Mesodermal cell (in vitro differentiated cells): Measurements from ENCODE around the gene P2RX4.
"Not testable (repeated sequence)": the region's sequence is repeated elsewhere in the genome, so short reads cannot be mapped to it uniquely, and the experiment has no call there.

Experiments
- H3K27ac ChIP-seq: 2 replicates; pipeline ENCODE4 v1.7.0; 2013; ENCODE audit warnings: mild to moderate bottlenecking, low read depth, low read length, moderate library complexity; ENCODE audit not compliant: severe bottlenecking
- H3K36me3 ChIP-seq: 2 replicates; pipeline ENCODE4 v1.7.1; 2013; ENCODE audit warnings: mild to moderate bottlenecking, low read length, moderate library complexity; ENCODE audit not compliant: control insufficient read depth, insufficient read depth
- H3K4me1 ChIP-seq: one replicate; pipeline ENCODE4 v1.7.1; 2013; ENCODE audit warnings: mild to moderate bottlenecking, low read length; ENCODE audit not compliant: insufficient read depth, control insufficient read depth, poor library complexity, severe bottlenecking
- H3K4me3 ChIP-seq: 2 replicates; pipeline ENCODE4 v1.7.0; 2013; ENCODE audit warnings: low read length, control low read depth, mild to moderate bottlenecking; ENCODE audit not compliant: insufficient read depth, poor library complexity, severe bottlenecking; ENCODE audit errors: extremely low read depth
- H3K9me3 ChIP-seq: 2 replicates; pipeline ENCODE4 v1.7.1; 2013; ENCODE audit warnings: mild to moderate bottlenecking, low read length, moderate library complexity; ENCODE audit not compliant: control insufficient read depth
- WGBS, 2 experiments: methylation state at CpG; one replicate each; pipeline ENCODE4 v1.1.5; 2013; ENCODE audit warnings: missing lambda C conversion rate in 2 of 2; ENCODE audit not compliant: insufficient coverage in 2 of 2; 5-methylcytosine and 5-hydroxymethylcytosine counted together

The P2RX4 gene

DNA sequence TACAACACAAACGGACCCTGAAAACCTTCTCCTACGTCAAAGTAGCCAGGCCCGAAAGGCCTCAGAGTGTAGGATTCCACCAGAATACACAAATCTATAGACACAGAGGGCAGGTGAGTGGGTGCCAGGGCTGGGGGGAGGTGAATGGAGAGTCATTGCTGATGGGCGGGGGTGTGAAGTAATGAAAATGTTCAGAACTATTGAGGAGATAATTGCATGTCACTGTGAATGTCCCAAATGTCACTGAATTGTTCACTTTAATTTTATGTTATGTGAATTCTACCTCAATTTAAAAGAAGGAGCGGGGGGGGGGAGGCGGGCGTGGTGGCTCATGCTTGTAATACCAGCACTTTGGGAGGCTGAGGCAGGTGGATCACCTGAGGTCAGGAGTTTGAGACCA, 36.0 kb downstream of the P2RX4 start:
- no peak overlapping the region for H3K27ac ChIP-seq
- H3K9me3 ChIP-seq = no peaks in the 10 kb centered on the region
- 50 to 83% methylated on average over 1 to 2 of the region's 7 CpGs for WGBS, 2 experiments
- peaks cover 58% of the 10 kb centered on the region for H3K36me3 ChIP-seq
- H3K4me1 ChIP-seq = peaks cover under 1% of the 10 kb centered on the region
- no peak overlapping the region for H3K4me3 ChIP-seq

DNA sequence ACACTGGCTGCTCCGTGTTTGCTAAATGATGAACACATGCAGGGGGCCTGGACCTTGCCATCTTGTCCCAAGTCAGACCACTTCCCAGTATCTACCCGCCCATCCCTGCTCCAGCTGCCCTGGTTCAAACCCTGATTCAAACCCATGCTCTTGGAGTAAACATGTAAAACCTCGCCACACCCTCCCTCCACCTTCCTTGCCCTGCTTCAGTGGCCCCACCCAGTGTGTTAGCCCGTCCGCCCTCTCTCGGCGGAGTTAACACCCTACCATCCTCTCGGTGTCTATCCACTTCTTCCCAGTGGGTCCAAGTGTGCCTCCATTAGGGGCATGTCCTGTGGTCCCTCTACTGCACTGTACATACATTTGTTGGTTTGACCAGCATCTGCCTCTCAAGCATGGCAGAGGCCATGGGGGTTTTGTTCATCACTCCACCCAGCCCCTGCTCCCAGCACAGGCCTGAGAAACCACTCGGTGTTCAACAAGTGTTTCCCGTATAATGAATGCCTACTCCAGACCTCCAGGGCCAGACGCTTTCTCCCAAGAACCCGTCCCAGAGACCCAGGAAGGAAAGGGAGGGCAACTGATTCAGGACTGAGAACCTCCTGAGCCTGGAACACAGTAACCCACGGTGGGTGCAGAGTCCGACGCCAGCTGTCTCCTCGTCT, 37.1 kb downstream of the P2RX4 start:
- Histone ChIP-seq H3K9me3 (no peaks in the 10 kb centered on the region), H3K4me3 (no peak overlapping the region), H3K4me1 (no peaks in the 10 kb centered on the region), H3K27ac (no peak overlapping the region), H3K36me3 (peaks cover 60% of the 10 kb centered on the region)
- 93 to 95% methylated on average over 14 to 15 of the region's 16 CpGs for WGBS, 2 experiments

DNA sequence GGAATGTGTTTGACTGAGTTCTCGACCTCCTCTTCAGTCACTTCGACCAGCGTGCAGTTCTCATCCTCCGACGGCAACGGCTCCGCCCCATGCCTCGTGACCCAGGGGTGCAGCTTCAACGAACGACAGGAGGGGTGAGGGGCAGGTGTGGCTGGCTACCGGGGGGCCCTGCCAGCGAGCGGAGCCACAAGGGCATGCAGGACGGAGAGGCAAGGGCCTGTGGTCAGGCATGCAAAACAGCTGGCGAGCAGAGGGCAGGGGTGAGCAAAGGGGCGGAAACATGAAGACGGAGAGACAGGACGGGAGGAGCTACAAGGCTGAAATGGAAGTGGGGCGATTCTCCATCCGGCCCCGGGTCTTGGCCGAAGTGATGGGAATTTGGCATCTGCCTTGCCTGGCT, 38.7 kb downstream of the P2RX4 start:
- no peak overlapping the region for H3K27ac ChIP-seq
- no peaks in the 10 kb centered on the region for H3K9me3 ChIP-seq
- H3K4me1 ChIP-seq = no peaks in the 10 kb centered on the region
- H3K4me3 ChIP-seq = no peak overlapping the region
- 93 to 96% methylated on average over 22 of the region's 22 CpGs for WGBS, 2 experiments
- H3K36me3 ChIP-seq = peaks cover 68% of the 10 kb centered on the region

DNA sequence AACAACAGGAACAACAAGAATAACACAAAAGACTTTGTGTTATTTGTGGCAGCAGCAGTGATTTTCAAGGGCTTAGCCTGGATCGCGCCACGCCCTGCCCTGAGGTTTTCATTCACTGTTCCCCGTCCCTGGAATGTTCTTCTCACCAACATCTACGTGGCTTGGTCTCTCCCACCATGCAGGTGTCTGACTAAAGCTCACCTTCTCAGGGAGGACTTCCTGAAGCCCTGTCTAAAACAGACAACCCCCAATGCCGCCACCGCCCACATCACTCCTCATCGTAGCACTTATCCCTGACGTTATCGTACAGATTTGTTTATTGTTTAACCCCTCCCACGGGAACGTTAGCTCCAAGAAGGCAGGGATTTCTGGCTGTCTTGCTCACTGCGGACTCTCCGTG, 40.4 kb downstream of the P2RX4 start:
- no peaks in the 10 kb centered on the region for H3K9me3 ChIP-seq
- no peak overlapping the region for H3K4me3 ChIP-seq
- H3K27ac ChIP-seq = no peak overlapping the region
- no peaks in the 10 kb centered on the region for H3K4me1 ChIP-seq
- WGBS, 2 experiments = 88 to 97% methylated on average over 10 to 12 of the region's 14 CpGs
- peaks cover 68% of the 10 kb centered on the region for H3K36me3 ChIP-seq

DNA sequence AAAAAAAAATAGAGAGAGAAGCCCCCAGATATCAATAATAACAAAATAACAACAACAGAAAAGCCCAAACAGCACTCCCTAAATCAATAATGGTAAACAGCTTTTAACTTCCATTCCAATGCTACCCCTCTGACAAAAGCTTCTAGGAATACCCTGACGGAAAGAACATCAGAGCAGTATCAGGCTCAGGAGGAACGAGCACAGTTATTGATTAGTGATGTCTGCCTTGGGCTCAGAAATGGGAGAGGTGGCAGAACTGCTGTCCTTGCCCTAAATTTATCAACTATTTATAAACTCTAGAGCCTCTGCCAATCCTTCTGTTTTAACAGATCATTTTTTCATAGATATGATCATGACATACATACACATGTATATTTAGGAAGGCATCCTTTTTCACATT, 41.9 kb downstream of the P2RX4 start:
- Histone ChIP-seq H3K27ac (no peak overlapping the region), H3K4me3 (no peak overlapping the region), H3K9me3 (no peaks in the 10 kb centered on the region), H3K4me1 (no peaks in the 10 kb centered on the region), H3K36me3 (peaks cover 68% of the 10 kb centered on the region)
- WGBS, 2 experiments = 83% methylated on average over 1 of the region's 2 CpGs; no CpG with 5 or more reads in 1 of the 2 experiments

DNA sequence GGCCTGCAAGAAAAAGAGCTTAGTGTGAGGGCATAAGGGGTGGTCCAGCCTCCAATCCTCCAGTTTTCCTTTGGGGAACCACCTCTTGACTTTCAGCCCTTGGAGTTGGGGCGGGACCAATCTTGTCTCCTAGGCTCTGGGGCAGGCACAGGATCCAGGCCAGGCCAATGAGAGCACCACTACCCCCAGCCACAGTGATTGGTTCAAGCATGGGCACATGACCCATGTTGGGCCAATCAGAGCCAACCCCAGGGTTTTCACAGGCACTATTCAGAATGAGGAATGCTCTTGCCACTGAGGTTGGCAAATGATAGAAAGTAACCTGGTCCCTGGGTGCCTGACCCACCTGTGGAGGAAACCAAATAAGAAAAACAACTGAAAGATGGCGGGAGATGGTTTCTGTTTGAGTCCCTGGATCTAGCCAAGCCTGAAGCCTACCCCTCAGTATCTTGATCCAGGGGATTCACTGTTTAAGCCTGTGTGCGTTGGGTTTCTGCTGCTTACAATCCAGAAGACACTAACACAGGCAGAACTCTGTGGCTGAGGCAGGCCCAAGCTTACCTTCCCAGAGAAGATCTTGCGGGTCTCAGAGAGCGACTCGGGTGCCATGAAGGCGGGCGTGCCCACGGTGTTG, 42.9 kb downstream of the P2RX4 start:
- Histone ChIP-seq H3K4me1 (no peaks in the 10 kb centered on the region), H3K9me3 (no peaks in the 10 kb centered on the region), H3K36me3 (peaks cover 71% of the 10 kb centered on the region), H3K4me3 (no peak overlapping the region), H3K27ac (no peak overlapping the region)
- 96% methylated on average over 7 to 9 of the region's 9 CpGs for WGBS, 2 experiments

DNA sequence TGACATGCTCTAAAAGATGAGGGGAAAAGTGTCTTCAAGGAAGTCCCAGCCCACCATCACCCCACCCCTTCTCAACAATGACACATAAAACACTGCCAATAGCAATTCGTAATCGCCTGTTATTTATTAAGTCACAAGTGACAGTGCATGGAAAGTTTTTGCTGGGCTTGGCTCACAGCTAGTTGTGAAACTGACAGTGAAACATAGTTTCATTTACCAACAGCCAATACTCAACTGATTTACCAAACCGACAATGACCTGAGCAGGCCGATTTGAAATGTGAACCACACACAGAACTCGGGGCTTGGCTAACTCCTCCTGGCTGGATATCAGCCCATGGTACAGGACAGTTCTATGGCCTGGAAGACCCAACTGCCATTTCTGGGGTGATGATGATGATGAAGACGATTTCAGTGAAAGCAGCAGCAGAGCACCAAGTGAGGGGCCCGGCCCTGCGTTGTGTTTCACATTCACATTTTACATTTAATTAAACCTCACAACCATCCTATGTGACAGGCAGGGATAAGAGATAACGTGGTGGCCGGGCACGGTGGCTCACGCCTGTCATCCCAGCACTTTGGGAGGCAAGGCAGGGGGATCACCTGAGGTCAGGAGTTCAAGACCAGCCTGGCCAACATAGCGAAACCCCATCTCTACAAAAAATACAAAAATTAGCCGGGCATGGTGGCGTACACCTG, 43.9 kb downstream of the P2RX4 start:
- Histone ChIP-seq H3K36me3 (peaks cover 62% of the 10 kb centered on the region), H3K4me3 (no peak overlapping the region), H3K4me1 (no peaks in the 10 kb centered on the region), H3K9me3 (no peaks in the 10 kb centered on the region), H3K27ac (no peak overlapping the region)
- 92 to 98% methylated on average over 8 to 10 of the region's 15 CpGs for WGBS, 2 experiments

DNA sequence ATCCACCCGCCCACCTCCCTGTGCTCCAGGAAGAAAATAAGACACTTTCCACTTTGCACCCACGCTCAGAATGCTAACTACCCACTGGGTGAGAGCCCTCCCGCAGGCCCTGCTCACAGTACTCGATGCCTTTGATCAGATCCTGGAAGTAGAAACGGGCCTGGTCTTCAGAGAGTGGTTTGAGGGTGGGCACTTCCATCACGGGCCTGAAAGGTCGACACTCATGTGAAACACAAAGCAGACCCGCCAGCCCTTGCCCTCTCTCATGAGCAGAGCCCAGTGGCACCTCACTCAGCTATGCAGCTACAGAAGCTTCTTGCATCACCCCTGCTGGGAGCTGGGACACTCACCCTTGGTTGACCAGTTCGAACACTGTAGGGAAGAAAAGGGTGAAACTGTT, 45.5 kb downstream of the P2RX4 start:
- Histone ChIP-seq H3K9me3 (no peaks in the 10 kb centered on the region), H3K4me3 (no peak overlapping the region), H3K27ac (peak overlapping the region; percentile 45), H3K36me3 (peaks cover 58% of the 10 kb centered on the region), H3K4me1 (no peaks in the 10 kb centered on the region)
- 90 to 100% methylated on average over 1 to 7 of the region's 9 CpGs for WGBS, 2 experiments

DNA sequence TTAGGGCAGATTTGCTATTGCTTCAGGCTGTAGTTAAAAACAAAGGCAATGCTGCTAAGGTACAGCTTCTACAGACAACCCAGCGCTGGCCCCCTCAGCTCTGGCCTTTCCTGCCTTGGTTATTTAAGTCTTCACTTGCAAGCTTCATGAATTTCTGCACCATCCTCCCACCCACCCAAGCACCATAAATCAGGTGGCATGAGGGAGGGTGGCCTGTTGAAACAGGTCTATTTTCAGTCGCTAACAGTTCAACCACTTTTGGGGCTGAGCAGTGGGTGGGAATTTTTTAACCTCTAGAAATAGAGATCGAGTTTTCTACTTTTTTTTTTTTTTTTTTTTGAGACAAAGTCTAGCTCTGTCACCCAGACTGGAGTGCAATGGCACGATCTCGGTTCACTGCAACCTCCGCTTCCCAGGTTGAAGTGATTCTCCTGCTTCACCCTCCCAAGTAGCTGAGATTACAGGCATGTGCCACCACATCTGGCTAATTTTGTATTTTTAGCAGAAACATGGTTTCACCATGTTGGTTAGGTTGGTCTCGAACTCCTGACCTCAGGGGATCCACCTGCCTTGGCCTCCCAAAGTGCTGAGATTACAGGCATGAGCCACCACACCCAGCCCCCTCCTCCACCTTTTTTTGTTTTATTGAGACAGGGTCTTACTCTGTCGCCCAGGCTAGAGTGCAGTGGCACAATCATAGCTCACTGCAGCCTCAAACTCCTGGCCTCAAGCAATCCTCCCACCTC, 47.9 kb downstream of the P2RX4 start:
- H3K9me3 ChIP-seq, H3K4me3 ChIP-seq, H3K27ac ChIP-seq, H3K4me1 ChIP-seq: not testable (repeated sequence)
- peaks cover 48% of the 10 kb centered on the region for H3K36me3 ChIP-seq
- WGBS, 2 experiments = 94 to 100% methylated on average over 3 to 6 of the region's 8 CpGs

DNA sequence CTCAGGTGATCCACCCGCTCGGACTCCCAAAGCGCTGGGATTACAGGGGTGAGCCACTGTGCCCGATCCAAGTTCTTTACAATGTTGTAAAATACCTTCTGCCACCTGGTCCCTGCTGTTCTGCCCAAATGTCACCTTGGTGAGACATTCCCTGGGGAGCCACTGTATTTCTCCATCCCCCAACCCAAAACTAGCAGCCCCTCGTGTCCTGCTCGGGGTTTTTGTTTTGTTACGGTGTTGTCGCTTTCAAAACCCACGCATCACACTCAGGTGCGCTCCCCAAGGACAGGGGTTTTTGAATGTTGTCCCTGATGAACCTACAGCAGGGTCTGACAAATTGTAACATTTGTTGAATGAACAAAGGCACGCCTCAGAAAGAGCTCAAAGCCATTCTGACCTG, 49.1 kb downstream of the P2RX4 start:
- Histone ChIP-seq H3K27ac (no peak overlapping the region), H3K36me3 (peaks cover 48% of the 10 kb centered on the region), H3K9me3 (no peaks in the 10 kb centered on the region), H3K4me1 (no peaks in the 10 kb centered on the region), H3K4me3 (no peak overlapping the region)
- WGBS, 2 experiments = 96% methylated on average over 6 to 11 of the region's 11 CpGs
